Testis (tissue), 3 donors: ENCODE results near the gene GLIS1. TPM values are rescaled to one million over a fixed set of nuclear protein-coding genes. Genes with fewer than 3 reads are reported as not detected.

Experiments used
- DNase-seq: peaks from one replicate; pipeline ENCODE4 v3.0.0-alpha.2; 2019
- H3K27ac ChIP-seq, 2 donors: fragments of 200-600 bp; sonication (generic); one replicate each; pipeline ENCODE4 v1.5.1; 2019
- H3K27me3 ChIP-seq: fragments of 200-600 bp; sonication (generic); one replicate; pipeline ENCODE4 v1.5.1; 2019
- H3K36me3 ChIP-seq: fragments of 200-600 bp; sonication (generic); one replicate; pipeline ENCODE4 v1.5.1; 2017; ENCODE audit warnings: low read depth; ENCODE audit errors: missing control alignments
- H3K4me1 ChIP-seq: fragments of 200-600 bp; sonication (generic); one replicate; pipeline ENCODE4 v1.5.1; 2019
- H3K4me3 ChIP-seq, 2 donors: fragments of 200-600 bp; sonication (generic); one replicate each; pipeline ENCODE4 v1.5.1; 2017 to 2019
- H3K9me3 ChIP-seq: fragments of 200-600 bp; sonication (generic); one replicate; pipeline ENCODE4 v1.5.1; 2017
- CTCF ChIP-seq, 3 experiments: fragments of 450-650 bp in 2 of 3; fragments of 200-600 bp in 1 of 3; sonication (generic) in 1 of 3; IDR thresholded peaks; one replicate each; pipeline ENCODE4 v1.5.1; 2016 to 2019; ENCODE audit warnings: antibody characterized with exemption in 3 of 3, mild to moderate bottlenecking in 2 of 3, moderate library complexity in 1 of 3
- POLR2A ChIP-seq: fragments of 450-650 bp; IDR thresholded peaks from one replicate; pipeline ENCODE4 v1.6.1; 2017; ENCODE audit warnings: antibody characterized with exemption, mild to moderate bottlenecking, moderate library complexity
- WGBS, 2 donors: methylation state at CpG; one replicate each; pipeline ENCODE4 v1.1.5; 2018; 5-methylcytosine and 5-hydroxymethylcytosine counted together
- intact Hi-C: fragments of 100-400 bp; cut with DNase I; formaldehyde crosslinking; loops from one replicate; pipeline ENCODE4 v1.15.1; 2023; ENCODE audit warnings: low total_unique reads
- polyA plus RNA-seq: library from polyadenylated mRNA; stranded (reverse); fragments of 350-450 nt; fragmentation: Illumina TruSeq; extraction: RNeasy Lipid Tissue Mini Kit (QIAGEN cat#74804); gene quantifications from one replicate; pipeline ENCODE4 v1.2.3, GENCODE V29; 2014; ENCODE audit warnings: low read depth, low replicate concordance; ENCODE audit not compliant: insufficient read depth
- total RNA-seq, 2 donors: library from RNA; depleted of rRNA; stranded (reverse); fragments of >200 nt; gene quantifications; one replicate each; pipeline ENCODE4 v1.2.3, GENCODE V29; 2016

Gene GLIS1
- total and polyA plus RNA-seq, 3 donors from 2014 or later = 2.9 to 6.1 (median 3.8) TPM

DNA sequence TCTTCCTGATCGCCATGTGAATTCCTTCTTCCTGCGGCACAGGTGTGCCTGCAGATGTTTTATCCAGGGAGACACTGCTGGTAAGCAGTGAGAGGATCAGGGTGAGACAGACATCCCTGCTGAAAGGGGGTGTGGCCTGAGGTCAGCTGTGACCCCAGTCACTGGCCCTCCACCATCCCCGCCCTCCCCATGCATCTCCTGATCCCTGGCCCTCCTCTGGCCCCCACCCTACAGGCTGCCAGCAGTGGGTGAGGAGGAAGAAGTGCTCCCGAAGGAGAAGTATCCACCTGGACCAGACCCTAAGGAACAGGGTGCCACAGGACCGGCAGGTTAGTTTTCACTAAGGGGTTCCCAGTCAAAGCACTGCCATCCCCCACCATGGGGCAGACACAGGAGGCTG is 85.3 kb downstream of the GLIS1 start:
- H3K9me3 ChIP-seq = no peaks in the 10 kb centered on the region
- no peaks in the 10 kb centered on the region for H3K27me3 ChIP-seq
- WGBS, 2 donors = 85 to 86% methylated on average over 5 of the region's 5 CpGs
- H3K4me1 ChIP-seq = no peaks in the 10 kb centered on the region
- H3K36me3 ChIP-seq = no peaks in the 10 kb centered on the region
- no peak overlapping the region for H3K4me3 ChIP-seq
- intact Hi-C loops = no loop called here
- DNase-seq = no peak
- no peak overlapping the region for H3K27ac ChIP-seq
- no peak for TF ChIP-seq CTCF (IDR thresholded peaks at IDR 0.05)
- no peak for TF ChIP-seq POLR2A

GRCh38 chr1:53653200-53653575 is 85.8 kb downstream of the GLIS1 start:
- no peaks in the 10 kb centered on the region for H3K9me3 ChIP-seq
- TF ChIP-seq CTCF (IDR thresholded peaks at IDR 0.05) = no peak
- TF ChIP-seq POLR2A = no peak
- no peaks in the 10 kb centered on the region for H3K27me3 ChIP-seq
- WGBS, 2 donors = 79 to 85% methylated on average over 7 of the region's 7 CpGs
- H3K27ac ChIP-seq = no peak overlapping the region
- no peaks in the 10 kb centered on the region for H3K36me3 ChIP-seq
- DNase-seq = no peak
- H3K4me1 ChIP-seq = no peaks in the 10 kb centered on the region
- intact Hi-C loops = no loop called here
- H3K4me3 ChIP-seq = no peak overlapping the region

- no peaks in the 10 kb centered on the region for H3K36me3 ChIP-seq
- TF ChIP-seq POLR2A = no peak
- no peak for TF ChIP-seq CTCF (IDR thresholded peaks at IDR 0.05)
- no peaks in the 10 kb centered on the region for H3K4me1 ChIP-seq
- H3K27me3 ChIP-seq = no peaks in the 10 kb centered on the region
- intact Hi-C loops = no loop called here
- DNase-seq = no peak
- no peaks in the 10 kb centered on the region for H3K9me3 ChIP-seq
- 92 to 94% methylated on average over 7 of the region's 7 CpGs for WGBS, 2 donors
- H3K27ac ChIP-seq = no peak overlapping the region
- H3K4me3 ChIP-seq = no peak overlapping the region
These were observed 86.3 kb downstream of the GLIS1 start for GRCh38 chr1:53652441-53653199.

- intact Hi-C loops = no loop called here
- WGBS, 2 donors = 86 to 100% methylated on average over 1 of the region's 1 CpG
- no peak for DNase-seq
These were observed 87.6 kb downstream of the GLIS1 start for GRCh38 chr1:53651356-53651755.

More at GRCh38 chr1:53651356-53651755, 87.6 kb downstream of the GLIS1 start:
- no peaks in the 10 kb centered on the region for H3K4me1 ChIP-seq
- H3K36me3 ChIP-seq = no peaks in the 10 kb centered on the region
- no peak overlapping the region for H3K4me3 ChIP-seq
- H3K27me3 ChIP-seq = no peaks in the 10 kb centered on the region
- H3K27ac ChIP-seq = no peak overlapping the region
- no peaks in the 10 kb centered on the region for H3K9me3 ChIP-seq
- no peak for TF ChIP-seq POLR2A
- no peak for TF ChIP-seq CTCF (IDR thresholded peaks at IDR 0.05)
